Spleen (tissue), 7 donors: ENCODE data around the gene P2RX6.

ENCODE experiments used
- CTCF ChIP-seq, 11 experiments: fragments of 200-600 bp in 7 of 11; fragments of 450-650 bp in 4 of 11; sonication (generic) in 4 of 11; IDR thresholded peaks in 8 of 11; conservative IDR thresholded peaks in 3 of 11; 1 replicate in 7 of 11; 2 replicates in 4 of 11; pipeline versions ENCODE4 v1.4.0 to v1.8.0; 2016 to 2021; ENCODE audit warnings: antibody characterized with exemption in 11 of 11, inconsistent platforms in 4 of 11, mild to moderate bottlenecking in 1 of 11
- POLR2A ChIP-seq, 3 donors: fragments of 450-650 bp; IDR thresholded peaks; one replicate each; pipeline ENCODE4 v1.5.1; 2017; ENCODE audit warnings: antibody characterized with exemption in 3 of 3, mild to moderate bottlenecking in 1 of 3
- POLR2AphosphoS5 ChIP-seq, 3 donors: sonication (generic); formaldehyde crosslinking; IDR thresholded peaks; one replicate each; pipeline ENCODE4 v1.5.1; 2017; ENCODE audit warnings: antibody characterized with exemption in 3 of 3
- donor health status: DM: no; HTN: no; CAD: no; lungs with moderate emphysema.
- donor health status: DM: no; HTN: no; CAD: no.
- donor health status: DM: no; HTN: no; CAD: no.

GRCh38 chr22:21032037-21032867 lies 17.3 kb downstream of the P2RX6 start, which contains the start of gene SLC7A4:
- no peak for TF ChIP-seq POLR2A (IDR thresholded peaks at IDR 0.05)
- no peak for TF ChIP-seq CTCF (IDR thresholded peaks at IDR 0.05 in 8 of 11, conservative IDR thresholded peaks at IDR 0.05 in 3 of 11)
- no peak for TF ChIP-seq POLR2AphosphoS5 (IDR thresholded peaks at IDR 0.05)
